DLD1 (cell line): ENCODE data around the gene CHCHD5.
"Not testable (repeated sequence)": the region's sequence is repeated elsewhere in the genome, so short reads cannot be mapped to it uniquely, and the experiment has no call there.

ENCODE experiments used
- in situ Hi-C: cut with HindIII; loops from 2 replicates; pipeline ENCODE4 v1.10.0; 2017; ENCODE audit warnings: low sequenced_read_pairs

The CHCHD5 gene

GRCh38 chr2:112584134-112584890 is at the start of gene CHCHD5:
TSS of gene CHCHD5 (plus strand) at chr2:112584609. CDS start at chr2:112584648, 39 bp downstream.
- in situ Hi-C loops = no loop called here

DNA sequence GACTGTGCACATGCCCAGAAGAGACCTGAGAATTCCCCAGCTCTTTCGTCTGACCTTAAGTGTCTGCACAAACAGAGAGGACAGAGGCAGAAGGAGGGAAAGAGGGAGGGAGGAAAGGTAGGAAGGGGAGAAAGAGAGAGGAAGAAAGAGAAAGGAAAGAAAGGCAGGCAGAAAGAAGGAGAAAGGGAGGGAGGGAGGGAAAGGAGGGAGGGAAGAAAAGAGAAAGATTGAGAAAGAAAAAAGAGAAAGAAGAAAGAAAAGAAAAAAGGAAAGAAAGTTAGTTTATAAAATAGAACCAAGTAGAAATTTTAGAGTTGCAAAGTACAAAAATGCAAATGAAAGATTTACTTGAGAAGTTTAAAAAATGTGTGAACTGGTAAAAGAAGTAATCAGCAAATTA is 49.6 kb upstream of the CHCHD5 start:
- in situ Hi-C loops = loop anchor here (5.0 kb wide), 1 partner anchor 48 kb away; no protein-coding TSS in a partner anchor

GRCh38 chr2:112536665-112537064 is 47.7 kb upstream of the CHCHD5 start:
- in situ Hi-C loops = not testable (repeated sequence)

DNA sequence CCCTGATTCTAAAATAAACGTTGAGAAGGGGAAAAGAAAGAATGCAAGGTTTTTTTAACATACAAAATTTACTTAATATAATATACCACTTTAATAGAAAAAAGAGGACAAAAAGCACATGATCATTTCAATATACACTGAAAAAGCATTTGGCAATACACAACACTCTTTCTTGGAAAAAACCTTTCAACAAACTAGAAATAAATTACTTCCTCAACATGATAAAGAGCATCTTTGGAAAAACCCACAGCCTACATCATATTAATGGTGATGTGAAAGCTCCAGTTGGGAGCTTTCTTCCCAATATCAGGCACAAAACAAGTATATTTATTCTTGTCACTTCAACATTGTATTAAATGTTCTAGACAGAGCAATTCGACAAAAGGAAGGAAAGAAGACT is 45.1 kb upstream of the CHCHD5 start:
- in situ Hi-C loops = no loop called here

- in situ Hi-C loops = no loop called here
Measured at GRCh38 chr2:112540906-112541305, 43.5 kb upstream of the CHCHD5 start.

DNA sequence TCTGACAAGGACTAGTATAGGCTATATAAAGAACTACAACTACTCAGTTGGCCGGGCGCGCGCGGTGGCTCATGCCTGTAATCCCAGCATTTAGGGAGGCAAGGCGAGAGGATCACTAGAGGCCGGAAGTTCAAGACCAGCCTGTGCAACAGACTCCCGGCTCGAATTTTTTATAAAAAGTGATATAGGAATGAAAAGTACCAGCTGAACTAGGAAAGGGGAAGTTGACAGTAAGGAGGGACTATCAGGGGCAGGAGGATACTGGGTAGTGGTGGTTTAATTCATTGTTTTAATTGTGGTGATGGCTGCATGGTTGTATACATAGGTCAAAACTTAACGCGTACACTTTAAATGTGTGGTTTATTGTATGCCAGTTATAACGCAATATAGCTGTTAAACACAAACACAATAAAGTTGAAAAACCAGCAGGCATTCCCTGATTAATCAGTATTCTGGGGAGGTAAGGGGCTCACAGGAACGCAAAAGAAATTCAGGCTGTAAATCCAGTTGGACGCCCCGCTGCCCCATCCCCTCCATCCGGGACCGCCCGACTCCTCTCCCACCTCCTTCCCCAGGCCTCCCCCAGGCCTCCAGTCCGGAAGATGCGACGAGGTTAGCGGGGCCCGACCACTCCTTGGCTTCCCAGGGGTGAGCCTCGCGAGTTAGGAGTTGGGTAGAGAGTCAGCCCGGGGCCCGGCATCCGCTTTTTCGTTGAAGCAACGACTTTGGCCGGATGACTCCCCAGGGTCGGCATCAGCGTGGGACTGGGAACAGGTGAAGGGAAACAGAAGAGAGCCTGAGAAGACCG is 42.9 kb upstream of the CHCHD5 start:
- in situ Hi-C loops = no loop called here

GRCh38 chr2:112542123-112542983 is 42.1 kb upstream of the CHCHD5 start, which contains the start of gene POLR1B:
TSS of gene POLR1B (plus strand) at chr2:112542465. CDS start at chr2:112542495, 30 bp downstream.
- in situ Hi-C loops = no loop called here

DNA sequence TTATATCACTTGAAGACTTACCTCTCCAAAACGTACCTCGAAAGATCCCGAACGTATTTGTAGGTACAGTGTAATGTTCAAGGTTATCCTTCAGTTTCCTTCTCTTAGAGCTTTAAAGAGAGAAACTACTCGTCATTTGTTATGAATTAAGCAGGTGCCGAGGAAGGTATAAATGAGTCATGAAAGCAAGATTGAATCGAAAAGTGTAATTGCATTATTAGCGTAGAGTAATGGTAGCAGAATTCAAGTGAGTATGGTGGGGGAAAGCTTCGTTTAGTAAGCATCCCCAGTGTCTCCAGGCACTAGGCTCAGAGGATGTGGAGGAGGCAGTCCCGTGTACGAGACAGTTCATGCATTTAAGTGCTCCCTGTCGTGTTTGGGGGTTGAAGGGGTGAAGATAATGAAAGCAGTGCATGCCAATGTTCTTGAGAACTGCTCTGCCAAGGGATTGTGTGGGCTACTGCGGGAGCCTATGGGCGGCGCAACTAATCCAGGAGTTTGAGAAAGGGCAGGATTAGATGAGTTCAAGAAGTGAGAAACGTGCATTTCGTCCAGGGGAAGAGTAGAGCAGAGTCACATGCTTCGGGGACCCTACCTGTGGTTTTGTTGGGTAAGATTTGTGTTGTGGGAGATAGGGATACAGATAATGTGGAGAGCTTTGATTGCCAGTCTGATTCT is 41.3 kb upstream of the CHCHD5 start:
- in situ Hi-C loops = no loop called here

DNA sequence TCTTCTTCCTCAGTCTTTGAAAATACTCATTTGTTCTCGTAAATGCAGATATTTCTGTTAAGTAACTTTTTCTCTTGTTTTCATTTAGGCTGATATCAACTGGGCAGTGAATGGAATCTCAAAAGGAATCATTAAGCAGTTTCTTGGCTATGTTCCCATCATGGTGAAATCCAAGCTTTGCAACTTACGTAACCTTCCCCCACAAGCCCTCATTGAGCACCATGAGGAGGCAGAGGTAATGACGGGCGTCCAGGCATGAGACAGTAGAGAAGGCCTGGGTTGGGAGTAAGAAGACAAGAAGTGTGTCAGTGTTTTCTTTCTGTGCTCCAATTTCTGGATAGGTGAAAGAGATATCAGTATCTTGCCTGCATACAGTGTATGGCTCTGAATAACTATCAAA is 37.1 kb upstream of the CHCHD5 start:
- in situ Hi-C loops = no loop called here

DNA sequence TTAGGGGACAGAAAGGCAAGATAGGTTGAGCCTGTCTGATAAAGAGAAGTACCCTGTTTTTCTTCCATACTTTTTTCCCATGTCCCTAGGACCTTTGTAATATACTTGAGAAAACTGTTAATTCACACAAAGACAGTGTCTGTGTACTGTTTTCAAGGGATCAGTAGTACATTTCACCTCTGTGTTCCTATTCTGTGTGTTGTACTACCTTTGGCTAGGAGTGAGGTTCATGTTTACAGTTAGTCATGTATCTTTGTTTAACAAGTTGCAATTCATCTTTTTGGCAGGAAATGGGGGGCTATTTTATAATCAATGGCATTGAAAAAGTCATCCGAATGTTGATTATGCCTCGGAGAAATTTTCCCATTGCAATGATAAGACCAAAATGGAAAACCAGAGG is 35.4 kb upstream of the CHCHD5 start:
- in situ Hi-C loops = no loop called here

DNA sequence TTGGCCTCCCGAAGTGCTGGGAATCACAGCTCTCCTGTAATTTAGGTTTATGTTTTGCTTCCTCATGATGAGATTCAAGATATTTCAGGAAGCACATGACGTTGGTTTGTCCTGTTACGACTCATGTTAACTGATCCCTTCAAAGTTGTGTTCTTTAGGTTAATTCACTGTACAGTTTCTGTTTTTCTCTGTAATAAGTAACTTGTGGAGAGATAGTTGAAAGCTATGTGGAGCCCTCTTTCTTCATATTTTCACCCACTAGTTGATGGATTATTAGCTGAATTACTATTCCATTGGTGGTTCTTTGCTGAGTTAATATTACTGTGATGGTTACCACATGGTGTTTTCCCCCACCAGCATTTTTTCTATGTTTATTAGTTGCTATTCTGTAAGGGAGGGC is 18.3 kb upstream of the CHCHD5 start:
- in situ Hi-C loops = no loop called here

GRCh38 chr2:112566508-112566907 is 17.9 kb upstream of the CHCHD5 start:
- in situ Hi-C loops = not testable (repeated sequence)

DNA sequence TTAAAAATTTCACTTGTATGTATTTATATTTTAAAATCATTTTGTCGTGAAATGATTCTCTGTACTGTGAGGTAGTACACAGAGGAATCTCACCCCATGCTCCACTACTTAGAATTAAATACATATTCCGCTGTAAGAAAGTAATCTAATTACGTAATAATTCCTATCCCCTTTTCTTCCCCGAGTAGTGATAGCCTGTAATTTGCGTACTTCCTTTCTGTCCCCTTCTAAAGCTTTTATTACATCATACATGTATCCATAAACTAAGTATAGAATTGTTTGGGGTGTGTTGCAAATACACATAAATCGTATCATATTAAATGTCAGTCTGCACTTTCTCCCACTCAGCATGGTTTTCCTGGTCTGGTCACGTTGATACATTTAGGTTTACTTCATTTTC is 12.4 kb upstream of the CHCHD5 start:
- in situ Hi-C loops = no loop called here

GRCh38 chr2:112577756-112578155 is 6.7 kb upstream of the CHCHD5 start:
- in situ Hi-C loops = no loop called here

GRCh38 chr2:112579241-112579640 is 5.2 kb upstream of the CHCHD5 start:
- in situ Hi-C loops = no loop called here

- in situ Hi-C loops = no loop called here
Measured at GRCh38 chr2:112580084-112580483, 4.3 kb upstream of the CHCHD5 start.

DNA sequence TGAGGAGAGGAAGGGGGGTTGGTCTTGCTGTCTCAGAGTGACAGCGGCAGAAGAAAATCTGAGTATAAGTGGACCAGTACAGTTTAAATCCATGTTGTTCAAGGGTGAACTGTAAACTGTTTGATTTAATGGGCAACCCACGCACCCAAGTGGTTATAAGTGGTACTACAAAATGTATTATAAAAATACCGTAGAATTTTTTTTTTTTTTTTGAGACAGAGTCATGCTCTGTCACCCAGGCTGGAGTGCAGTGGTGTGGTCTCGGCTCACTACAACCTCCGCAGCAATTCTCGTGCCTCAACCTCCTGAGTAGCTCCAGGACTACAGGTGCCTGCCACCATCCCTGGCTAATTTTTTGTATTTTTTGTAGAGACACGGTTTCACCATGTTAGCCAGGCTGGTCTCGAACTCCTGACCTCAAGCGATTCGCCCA is 2.1 kb upstream of the CHCHD5 start:
- in situ Hi-C loops = no loop called here

DNA sequence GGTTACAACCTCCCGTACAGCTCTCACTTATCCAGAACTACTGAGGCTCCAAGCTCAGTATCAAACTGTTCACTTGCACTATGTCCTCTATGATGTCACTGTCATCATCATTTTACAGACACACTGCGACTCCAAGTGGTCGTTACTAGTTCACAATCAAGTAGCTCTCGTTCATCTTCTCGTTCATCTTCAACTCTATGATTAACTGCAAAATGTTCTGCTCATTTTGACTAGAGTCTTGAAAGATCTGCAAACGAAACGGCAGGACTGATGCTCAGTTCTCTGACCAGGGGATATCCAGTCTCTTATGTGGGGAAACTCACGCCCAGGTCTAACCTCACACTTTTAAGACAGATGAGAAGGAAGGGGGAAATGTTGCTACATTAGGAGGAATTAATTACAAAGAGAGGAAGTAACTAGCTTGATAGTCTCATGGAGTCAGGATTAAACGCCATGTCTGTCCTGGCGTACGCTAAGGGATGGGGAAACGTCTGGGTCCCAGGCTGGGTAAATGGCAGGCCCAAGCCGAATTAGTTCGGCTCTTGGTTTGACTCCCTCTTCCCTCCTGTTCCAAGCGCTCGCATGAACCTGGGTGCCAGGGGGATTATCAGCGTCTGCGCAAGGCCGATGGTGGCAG is 794 bp upstream of the CHCHD5 start:
- in situ Hi-C loops = no loop called here

DNA sequence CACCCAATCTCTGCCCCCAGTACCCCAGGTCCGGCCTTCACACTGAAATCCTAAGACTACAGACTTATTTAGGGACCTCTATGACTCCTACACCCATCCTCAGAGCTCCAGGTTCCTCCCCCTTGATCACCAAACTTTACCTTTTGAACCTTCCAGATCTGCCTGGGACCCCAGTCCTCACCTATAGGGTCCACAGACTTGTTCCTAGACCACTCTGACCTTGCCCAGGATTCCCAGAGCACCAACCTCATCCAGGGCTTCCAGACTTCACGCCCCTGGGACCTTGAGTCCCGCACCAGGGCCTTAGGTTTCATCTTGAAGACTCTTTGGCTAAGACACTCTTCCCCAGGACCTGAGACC is 462 bp downstream of the CHCHD5 start:
- in situ Hi-C loops = no loop called here

GRCh38 chr2:112585400-112585799 is 991 bp downstream of the CHCHD5 start:
- in situ Hi-C loops = no loop called here
